T-helper 2 cell treated with Interferon-gamma antibody and Interleukin-4, amounts not matched to agents 100 ng/mL and 5 ng/mL, for 36 hours (primary cell): Measurements from ENCODE around the gene SEPTIN5. TPM values are rescaled to one million over a fixed set of nuclear protein-coding genes. Genes with fewer than 3 reads are reported as not detected.

ENCODE experiments used
- total RNA-seq: library from RNA; stranded (reverse); gene quantifications from 2 replicates; pipeline ENCODE4 v1.2.3, GENCODE V29; 2022

Gene SEPTIN5
- total RNA-seq, 1 donor from 2014 or later = not detected

Other genes with a start within 250 kb of the SEPTIN5 start
- 100 and 108 TPM in 2 replicates for gene UFD1, start 235.3 kb upstream of the SEPTIN5 start, total RNA-seq
- gene CDC45, start 234.6 kb upstream of the SEPTIN5 start, total RNA-seq = 81.4 and 85.7 TPM in 2 replicates
- 0.16 and 0.30 TPM in 2 replicates for gene CLDN5, start 190.1 kb upstream of the SEPTIN5 start, total RNA-seq
- not detected in 2 replicates for gene GP1BB, start 9.0 kb downstream of the SEPTIN5 start, total RNA-seq
- 0.11 and 0.36 TPM in 2 replicates for gene TBX1, start 46.3 kb downstream of the SEPTIN5 start, total RNA-seq
- gene GNB1L, start 140.4 kb downstream of the SEPTIN5 start, total RNA-seq = 9.6 and 10.1 TPM in 2 replicates
- 15.0 and 17.1 TPM in 2 replicates for gene RTL10, start 140.4 kb downstream of the SEPTIN5 start, total RNA-seq
- gene COMT, start 227.3 kb downstream of the SEPTIN5 start, total RNA-seq = 66.9 and 67.5 TPM in 2 replicates
- gene TXNRD2, start 227.3 kb downstream of the SEPTIN5 start, total RNA-seq = 21.3 and 21.7 TPM in 2 replicates